Measurements from ENCODE around the gene TPPP3.

TPPP3 gene

GRCh38 chr16:67349172-67349571 lies 44.1 kb downstream of the TPPP3 start:
- Histone ChIP-seq H3K36me3 (no peaks in the 10 kb centered on the region), H3K4me1 (no peaks in the 10 kb centered on the region), H3K27me3 (no peaks in the 10 kb centered on the region), H3K4me3 (ENCODE audit: low read depth, low read length) (no peak overlapping the region), H3K9me3 (no peaks in the 10 kb centered on the region)
- TF ChIP-seq, protein P1, sequence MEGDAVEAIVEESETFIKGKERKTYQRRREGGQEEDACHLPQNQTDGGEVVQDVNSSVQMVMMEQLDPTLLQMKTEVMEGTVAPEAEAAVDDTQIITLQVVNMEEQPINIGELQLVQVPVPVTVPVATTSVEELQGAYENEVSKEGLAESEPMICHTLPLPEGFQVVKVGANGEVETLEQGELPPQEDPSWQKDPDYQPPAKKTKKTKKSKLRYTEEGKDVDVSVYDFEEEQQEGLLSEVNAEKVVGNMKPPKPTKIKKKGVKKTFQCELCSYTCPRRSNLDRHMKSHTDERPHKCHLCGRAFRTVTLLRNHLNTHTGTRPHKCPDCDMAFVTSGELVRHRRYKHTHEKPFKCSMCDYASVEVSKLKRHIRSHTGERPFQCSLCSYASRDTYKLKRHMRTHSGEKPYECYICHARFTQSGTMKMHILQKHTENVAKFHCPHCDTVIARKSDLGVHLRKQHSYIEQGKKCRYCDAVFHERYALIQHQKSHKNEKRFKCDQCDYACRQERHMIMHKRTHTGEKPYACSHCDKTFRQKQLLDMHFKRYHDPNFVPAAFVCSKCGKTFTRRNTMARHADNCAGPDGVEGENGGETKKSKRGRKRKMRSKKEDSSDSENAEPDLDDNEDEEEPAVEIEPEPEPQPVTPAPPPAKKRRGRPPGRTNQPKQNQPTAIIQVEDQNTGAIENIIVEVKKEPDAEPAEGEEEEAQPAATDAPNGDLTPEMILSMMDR (IDR thresholded peaks at IDR 0.05; ENCODE audit: low read depth, low read length), result peak; percentile 56
- no peak for DNase-seq

GRCh38 chr16:67346341-67346740 lies 47.0 kb downstream of the TPPP3 start:
- Histone ChIP-seq H3K4me3 (ENCODE audit: low read depth, low read length) (no peak overlapping the region), H3K9me3 (no peaks in the 10 kb centered on the region), H3K36me3 (no peaks in the 10 kb centered on the region), H3K27me3 (no peaks in the 10 kb centered on the region), H3K4me1 (no peaks in the 10 kb centered on the region)
- TF ChIP-seq, protein P1 (IDR thresholded peaks at IDR 0.05; ENCODE audit: low read depth, low read length), result no peak
- DNase-seq, result no peak

DNA sequence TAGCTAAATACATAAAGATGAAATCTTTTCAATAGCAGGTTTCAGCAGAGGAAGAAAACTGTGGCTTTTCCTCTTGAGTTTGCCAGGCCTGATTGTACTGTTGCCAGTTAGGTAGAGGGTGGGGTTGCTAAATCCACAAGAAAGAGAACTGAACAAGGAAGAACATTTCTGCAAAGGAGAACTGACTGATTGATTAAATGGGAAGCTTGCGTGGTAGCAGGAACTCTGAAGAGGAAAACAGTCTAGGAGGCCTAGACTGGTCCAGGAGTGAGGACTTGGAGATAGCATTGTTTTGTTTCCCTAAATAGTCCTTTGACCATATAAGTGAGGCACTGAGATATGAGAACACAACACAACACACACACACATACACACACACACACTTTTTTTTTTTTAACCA lies 47.9 kb downstream of the TPPP3 start:
- no peak overlapping the region for H3K4me3 ChIP-seq (ENCODE audit: low read depth, low read length)
- H3K36me3 ChIP-seq, result no peaks in the 10 kb centered on the region
- no peaks in the 10 kb centered on the region for H3K4me1 ChIP-seq
- H3K27me3 ChIP-seq, result no peaks in the 10 kb centered on the region
- DNase-seq, result no peak
- no peaks in the 10 kb centered on the region for H3K9me3 ChIP-seq
- TF ChIP-seq, protein P1 (IDR thresholded peaks at IDR 0.05; ENCODE audit: low read depth, low read length), result no peak

DNA sequence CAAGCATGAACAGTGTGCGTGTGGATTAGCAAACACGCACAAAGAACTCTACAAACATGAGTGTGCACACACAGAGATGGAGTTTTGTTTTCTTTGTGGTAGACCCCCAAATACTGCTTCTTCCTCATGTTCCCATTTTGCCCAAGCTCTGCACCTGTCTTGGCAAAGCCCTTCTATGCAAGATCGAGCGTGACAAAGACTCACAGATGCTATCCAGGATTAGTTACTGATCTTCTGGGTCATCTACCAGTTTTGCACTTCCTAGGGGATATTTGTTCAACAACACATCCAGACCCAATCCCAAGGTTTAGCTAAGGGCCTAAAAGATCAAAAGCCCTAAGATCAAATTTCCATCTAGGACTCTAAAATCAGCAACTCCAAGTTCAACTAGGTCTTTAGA lies 50.7 kb downstream of the TPPP3 start:
- Histone ChIP-seq H3K27me3 (no peaks in the 10 kb centered on the region), H3K9me3 (no peaks in the 10 kb centered on the region), H3K4me1 (no peaks in the 10 kb centered on the region), H3K36me3 (no peaks in the 10 kb centered on the region), H3K4me3 (ENCODE audit: low read depth, low read length) (no peak overlapping the region)
- DNase-seq, result no peak
- TF ChIP-seq, protein P1 (IDR thresholded peaks at IDR 0.05; ENCODE audit: low read depth, low read length), result no peak

DNA sequence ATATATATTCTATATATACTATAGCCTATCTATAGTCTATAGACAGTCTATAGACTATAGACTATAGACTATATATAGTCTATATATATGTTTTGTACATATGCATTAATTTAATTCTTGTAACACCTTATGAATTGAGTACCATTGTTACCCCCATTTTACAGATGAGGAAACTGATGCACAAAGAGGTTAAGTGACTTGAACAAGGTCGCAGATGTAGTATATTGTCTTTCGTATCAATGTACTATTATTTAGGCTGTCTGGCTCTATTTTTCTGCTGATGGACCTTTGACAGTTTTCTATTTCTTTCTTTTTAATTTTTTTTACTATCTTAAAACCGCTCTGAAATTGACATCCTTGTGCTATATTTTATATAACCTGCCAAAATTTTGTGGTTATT lies 52.0 kb downstream of the TPPP3 start:
- no peaks in the 10 kb centered on the region for H3K27me3 ChIP-seq
- TF ChIP-seq, protein P1 (IDR thresholded peaks at IDR 0.05; ENCODE audit: low read depth, low read length), result no peak
- H3K4me1 ChIP-seq, result no peaks in the 10 kb centered on the region
- no peaks in the 10 kb centered on the region for H3K9me3 ChIP-seq
- H3K36me3 ChIP-seq, result no peaks in the 10 kb centered on the region
- no peak for DNase-seq
- no peak overlapping the region for H3K4me3 ChIP-seq (ENCODE audit: low read depth, low read length)
